Mucosa of descending colon (tissue), 3 donors: ENCODE measurements around the gene TLCD3A. TPM values are rescaled to one million over a fixed set of nuclear protein-coding genes. Genes with fewer than 3 reads are reported as not detected.

Experiments
- ATAC-seq: fragments of 200-7000 bp; cut with Tn5 transposase; one replicate; pipeline ENCODE4 v1.9.1; 2020; ENCODE audit warnings: mild to moderate bottlenecking, moderate library complexity
- DNase-seq, 3 donors: peaks; one replicate each; pipeline ENCODE4 v3.0.0-alpha.2; 2020
- H3K36me3 ChIP-seq: fragments of 200-600 bp; one replicate; pipeline ENCODE4 v1.8.0; 2021; ENCODE audit warnings: low read depth, mild to moderate bottlenecking
- H3K4me1 ChIP-seq: fragments of 200-600 bp; one replicate; pipeline ENCODE4 v1.8.0; 2021; ENCODE audit warnings: low read depth, mild to moderate bottlenecking
- H3K4me3 ChIP-seq: fragments of 200-600 bp; one replicate; pipeline ENCODE4 v1.8.0; 2021; ENCODE audit warnings: mild to moderate bottlenecking
- H3K9me3 ChIP-seq: fragments of 200-600 bp; one replicate; pipeline ENCODE4 v1.8.0; 2021; ENCODE audit warnings: mild to moderate bottlenecking
- intact Hi-C, 2 donors: fragments of 100-400 bp; cut with DNase I in 1 of 2; cut with micrococcal nuclease in 1 of 2; formaldehyde crosslinking; loops; one replicate each; pipeline versions ENCODE4 v1.11.0 to v1.11.1; 2022; cut with DNase I, micrococcal nuclease
- total RNA-seq, 3 donors: library from RNA; stranded (reverse); fragmentation: NEBNext Ultra II Directional in 2 of 3; extraction: Animal tissue kit (Norgen Biotek cat#: 25700) in 2 of 3; gene quantifications; one replicate each; pipeline versions ENCODE4 v1.2.1 to v1.2.4, GENCODE V29; 2021 to 2023
- TF ChIP-seq, protein P1 (sequence below): fragments of 200-600 bp; IDR thresholded peaks from one replicate; pipeline ENCODE4 v1.8.0; 2022; ENCODE audit warnings: antibody characterized with exemption, mild to moderate bottlenecking
- donor health status: DM: no; HTN: no; CAD: no; lungs with moderate emphysema.
- donor health status: DM: no; HTN: no; CAD: no.
- donor health status: DM: no; HTN: yes; CAD: no.

Gene TLCD3A
- total RNA-seq, 3 donors from 2014 or later = 4.9 to 14.8 (median 6.0) TPM

DNA sequence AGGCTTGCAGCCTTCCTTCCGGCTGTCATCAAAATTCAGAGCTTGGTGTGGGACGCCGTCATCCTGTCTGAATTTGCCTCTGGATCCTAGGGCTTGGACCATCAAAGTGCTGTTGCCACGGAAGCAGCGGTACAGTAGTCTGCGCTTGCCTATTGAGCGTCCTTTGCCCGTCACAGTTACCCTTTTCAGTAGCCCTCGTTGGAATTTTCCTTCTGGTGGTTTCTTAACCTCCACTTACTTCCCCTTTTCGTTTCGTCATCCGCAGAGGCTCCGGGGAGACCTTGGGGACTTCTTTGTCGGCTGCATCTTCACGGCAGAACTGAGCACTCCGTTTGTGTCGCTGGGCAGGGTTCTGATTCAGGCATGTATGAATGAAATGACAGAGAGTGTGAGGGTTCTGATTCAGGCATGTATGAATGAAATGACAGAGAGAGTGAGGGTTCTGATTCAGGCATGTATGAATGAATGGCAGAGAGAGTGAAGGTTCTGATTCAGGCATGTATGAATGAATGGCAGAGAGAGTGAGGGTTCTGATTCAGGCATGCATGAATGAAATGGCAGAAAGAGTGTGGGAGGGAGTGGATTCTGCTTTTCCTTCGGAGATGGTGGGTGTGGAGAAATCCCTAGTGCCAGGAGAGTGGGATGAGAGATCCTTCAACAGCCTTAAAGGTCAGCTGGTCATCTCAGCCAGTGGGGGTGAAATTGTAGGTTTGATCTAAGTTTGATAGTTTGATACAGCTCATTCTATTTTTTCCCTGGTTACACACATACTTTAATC, 8.0 kb downstream of the TLCD3A start:
- no peaks in the 10 kb centered on the region for H3K36me3 ChIP-seq
- intact Hi-C loops = no loop called here
- TF ChIP-seq, protein P1, sequence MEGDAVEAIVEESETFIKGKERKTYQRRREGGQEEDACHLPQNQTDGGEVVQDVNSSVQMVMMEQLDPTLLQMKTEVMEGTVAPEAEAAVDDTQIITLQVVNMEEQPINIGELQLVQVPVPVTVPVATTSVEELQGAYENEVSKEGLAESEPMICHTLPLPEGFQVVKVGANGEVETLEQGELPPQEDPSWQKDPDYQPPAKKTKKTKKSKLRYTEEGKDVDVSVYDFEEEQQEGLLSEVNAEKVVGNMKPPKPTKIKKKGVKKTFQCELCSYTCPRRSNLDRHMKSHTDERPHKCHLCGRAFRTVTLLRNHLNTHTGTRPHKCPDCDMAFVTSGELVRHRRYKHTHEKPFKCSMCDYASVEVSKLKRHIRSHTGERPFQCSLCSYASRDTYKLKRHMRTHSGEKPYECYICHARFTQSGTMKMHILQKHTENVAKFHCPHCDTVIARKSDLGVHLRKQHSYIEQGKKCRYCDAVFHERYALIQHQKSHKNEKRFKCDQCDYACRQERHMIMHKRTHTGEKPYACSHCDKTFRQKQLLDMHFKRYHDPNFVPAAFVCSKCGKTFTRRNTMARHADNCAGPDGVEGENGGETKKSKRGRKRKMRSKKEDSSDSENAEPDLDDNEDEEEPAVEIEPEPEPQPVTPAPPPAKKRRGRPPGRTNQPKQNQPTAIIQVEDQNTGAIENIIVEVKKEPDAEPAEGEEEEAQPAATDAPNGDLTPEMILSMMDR = no peak
- H3K4me1 ChIP-seq = no peaks in the 10 kb centered on the region
- ATAC-seq = peak; percentile 56
- peak in 1 of 3 donors; percentile 52 for DNase-seq
- no peaks in the 10 kb centered on the region for H3K9me3 ChIP-seq
- H3K4me3 ChIP-seq = no peak overlapping the region

DNA sequence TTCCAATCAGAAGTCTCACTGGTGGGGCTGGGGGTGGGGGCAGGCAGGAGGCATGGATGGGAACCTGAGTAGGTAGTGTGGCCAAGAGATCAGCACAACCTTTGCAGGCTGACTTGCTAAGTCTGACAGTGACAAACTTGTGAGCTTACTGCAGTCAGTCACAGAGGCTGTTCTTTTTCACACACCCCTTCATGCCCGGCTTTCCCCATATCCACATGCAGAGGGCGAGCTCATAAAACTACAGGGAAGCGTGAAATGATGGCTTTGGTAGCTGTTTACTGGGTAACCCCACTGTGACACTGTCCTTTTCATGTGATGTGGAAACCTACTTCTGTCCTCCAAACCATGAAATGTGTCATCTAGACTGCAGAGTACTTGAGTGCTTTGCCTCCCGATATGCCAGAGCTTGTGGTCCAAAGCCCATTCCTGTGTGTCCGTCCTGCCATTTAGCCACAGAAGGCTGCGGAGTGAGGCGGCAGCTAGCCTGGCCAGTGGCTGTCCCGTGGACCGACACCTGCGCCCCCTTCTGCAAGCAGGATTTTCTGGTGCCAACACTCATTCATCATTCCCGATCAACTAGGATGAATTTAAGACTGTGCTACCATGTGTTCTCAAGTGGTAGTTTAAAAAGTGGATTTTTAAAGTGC, 9.9 kb downstream of the TLCD3A start:
- intact Hi-C loops = no loop called here
- no peak for ATAC-seq
- H3K36me3 ChIP-seq = no peaks in the 10 kb centered on the region
- no peak overlapping the region for H3K4me3 ChIP-seq
- DNase-seq = no peak
- no peaks in the 10 kb centered on the region for H3K4me1 ChIP-seq
- H3K9me3 ChIP-seq = no peaks in the 10 kb centered on the region
- TF ChIP-seq, protein P1 = no peak

DNA sequence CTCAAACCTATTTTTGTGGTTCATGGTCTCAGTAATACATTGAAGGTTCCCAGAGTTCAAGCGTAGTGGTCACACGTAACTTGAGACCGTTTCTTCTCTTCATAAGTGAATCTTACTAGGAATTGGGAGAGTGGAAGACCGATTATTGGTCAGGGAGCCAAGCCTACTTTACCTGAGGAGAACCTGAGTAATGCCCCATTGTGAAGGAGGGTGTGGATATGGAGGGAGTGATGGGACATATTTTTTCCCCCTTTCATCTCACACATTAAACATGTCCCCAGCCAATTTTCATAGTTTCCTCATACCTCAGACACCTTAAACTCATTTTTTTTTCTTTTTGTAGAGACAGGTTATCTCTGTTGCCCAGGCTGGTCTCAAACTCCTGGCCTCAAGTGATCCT, 10.7 kb downstream of the TLCD3A start:
- Histone ChIP-seq H3K36me3 (no peaks in the 10 kb centered on the region), H3K4me1 (no peaks in the 10 kb centered on the region), H3K4me3 (no peak overlapping the region), H3K9me3 (no peaks in the 10 kb centered on the region)
- TF ChIP-seq, protein P1 = no peak
- intact Hi-C loops = no loop called here
- no peak for ATAC-seq
- DNase-seq = no peak

DNA sequence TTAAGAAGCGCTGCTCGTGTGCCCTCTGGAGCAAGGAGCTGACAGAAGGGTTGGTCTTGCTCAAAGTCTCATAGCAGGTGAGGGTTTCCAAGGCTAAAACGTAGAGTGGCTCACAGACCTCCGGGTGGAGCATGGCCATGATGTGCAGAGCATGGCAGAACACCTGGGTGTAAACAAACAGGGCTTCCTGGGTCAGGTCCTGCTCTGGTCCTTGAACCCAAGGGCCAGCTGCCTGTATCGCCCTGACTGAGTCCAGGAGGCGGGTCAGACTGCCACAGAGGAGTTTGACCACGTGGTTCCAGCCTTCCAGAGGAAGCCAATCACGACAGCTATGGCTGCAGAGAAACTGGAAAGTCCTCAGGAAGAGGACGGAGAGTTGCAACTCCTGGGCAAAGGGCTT, 12.5 kb downstream of the TLCD3A start:
- H3K4me3 ChIP-seq = no peak overlapping the region
- DNase-seq (no peak), ATAC-seq (peak; percentile 12)
- intact Hi-C loops = no loop called here
- no peaks in the 10 kb centered on the region for H3K4me1 ChIP-seq
- TF ChIP-seq, protein P1 = no peak
- no peaks in the 10 kb centered on the region for H3K9me3 ChIP-seq
- H3K36me3 ChIP-seq = no peaks in the 10 kb centered on the region

DNA sequence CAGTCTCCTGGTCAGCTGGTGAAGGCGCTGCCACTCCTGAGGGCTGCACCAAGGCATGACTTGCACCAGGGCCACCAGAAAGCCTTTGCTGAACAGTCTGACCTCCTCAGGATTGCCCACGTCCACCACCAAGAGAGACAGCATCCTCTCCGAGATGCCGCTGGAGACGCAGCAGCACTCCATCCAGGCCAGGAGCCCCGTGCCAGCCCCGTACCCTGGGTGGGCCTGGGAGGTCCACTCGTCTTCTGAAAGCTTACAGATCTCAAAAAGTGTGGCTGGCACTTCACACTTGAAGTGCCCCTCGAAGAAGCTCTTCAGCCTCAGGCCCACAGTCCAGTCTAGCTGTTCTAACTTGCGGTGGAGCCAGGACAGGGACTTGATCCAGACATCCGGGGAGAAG, 13.0 kb downstream of the TLCD3A start:
- TF ChIP-seq, protein P1 = no peak
- ATAC-seq (no peak), DNase-seq (no peak)
- no peaks in the 10 kb centered on the region for H3K36me3 ChIP-seq
- H3K4me3 ChIP-seq = no peak overlapping the region
- H3K9me3 ChIP-seq = no peaks in the 10 kb centered on the region
- intact Hi-C loops = no loop called here
- H3K4me1 ChIP-seq = peaks cover 2% of the 10 kb centered on the region
